ENCODE results near the gene ALDH3A2.
"Not testable (repeated sequence)": the region's sequence is repeated elsewhere in the genome, so short reads cannot be mapped to it uniquely, and the experiment has no call there.

Gene ALDH3A2

DNA sequence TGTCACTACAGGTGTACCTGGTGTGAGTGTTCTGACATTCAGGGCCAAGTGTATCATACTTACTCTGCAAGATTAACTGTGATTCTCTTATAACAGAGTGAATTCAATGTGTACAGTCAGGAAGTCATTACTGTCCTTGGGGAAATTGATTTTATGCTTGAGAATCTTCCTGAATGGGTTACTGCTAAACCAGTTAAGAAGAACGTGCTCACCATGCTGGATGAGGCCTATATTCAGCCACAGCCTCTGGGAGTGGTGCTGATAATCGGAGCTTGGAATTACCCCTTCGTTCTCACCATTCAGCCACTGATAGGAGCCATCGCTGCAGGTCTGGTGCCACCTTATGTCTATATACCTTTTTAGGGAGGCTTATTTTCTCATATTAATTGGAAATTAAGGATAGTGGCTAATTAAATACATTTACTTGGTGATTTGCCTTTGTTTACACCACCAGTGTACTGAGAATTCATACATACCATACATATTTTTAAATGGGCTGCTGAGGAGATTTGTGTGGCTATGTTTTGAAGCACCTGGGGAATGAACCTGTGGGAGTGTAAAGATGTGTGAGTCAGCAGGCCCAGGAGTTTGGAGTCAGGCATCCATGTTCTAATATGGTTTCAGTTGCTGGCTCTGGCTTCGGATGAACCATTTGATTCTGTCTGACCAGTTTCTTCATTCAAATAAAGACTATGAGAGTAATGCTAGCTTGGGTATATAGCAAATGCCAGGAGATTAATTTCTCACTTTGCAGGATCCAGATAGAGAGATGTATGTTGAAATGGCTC lies 3.1 kb downstream of the ALDH3A2 start:
- no peak for DNase-seq

DNA sequence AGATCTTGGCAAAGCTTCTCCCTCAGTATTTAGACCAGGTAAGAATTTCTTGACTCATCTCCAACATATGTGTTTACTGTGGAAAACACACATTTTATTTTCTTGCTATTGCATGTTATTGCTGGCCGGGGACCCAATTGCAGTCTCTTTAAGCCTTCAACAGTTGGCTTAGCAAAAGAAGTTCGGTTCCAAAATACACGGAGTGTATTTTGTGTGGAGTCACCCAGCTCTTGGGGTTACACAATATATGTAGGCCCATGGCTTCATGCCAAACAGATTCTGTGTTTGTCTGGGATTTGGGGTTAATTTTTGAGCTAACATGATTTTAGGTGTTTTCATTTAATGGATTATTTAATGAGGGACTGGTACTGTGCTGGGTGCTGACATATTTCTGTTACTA lies 4.0 kb downstream of the ALDH3A2 start:
- no peak for DNase-seq

DNA sequence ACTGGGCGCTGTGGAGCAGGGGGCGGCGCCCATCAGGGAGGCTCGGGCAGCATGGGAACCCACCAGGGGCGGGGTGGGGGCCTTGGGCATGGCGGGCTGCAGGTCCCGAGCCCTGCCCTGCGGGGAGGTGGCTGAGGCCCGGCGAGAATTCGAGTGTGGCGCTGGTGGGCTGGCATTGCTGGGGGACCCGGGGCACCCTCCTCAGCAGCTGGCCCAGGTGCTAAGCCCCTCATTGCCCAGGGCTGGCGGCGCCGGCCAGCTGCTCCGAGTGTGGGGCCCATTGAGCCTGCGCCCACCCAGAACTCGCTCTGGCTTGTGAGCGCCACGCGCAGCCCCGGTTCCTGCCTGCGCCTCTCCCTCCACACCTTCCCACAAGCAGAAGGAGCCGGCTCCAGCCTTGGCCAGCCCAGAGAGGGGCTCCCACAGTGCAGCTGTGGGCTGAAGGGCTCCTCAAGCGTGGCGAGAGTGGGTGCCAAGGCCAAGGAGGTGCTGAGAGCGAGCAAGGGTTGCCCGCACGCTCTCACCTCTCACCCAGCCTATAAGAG lies 5.9 kb downstream of the ALDH3A2 start:
- no peak for DNase-seq

DNA sequence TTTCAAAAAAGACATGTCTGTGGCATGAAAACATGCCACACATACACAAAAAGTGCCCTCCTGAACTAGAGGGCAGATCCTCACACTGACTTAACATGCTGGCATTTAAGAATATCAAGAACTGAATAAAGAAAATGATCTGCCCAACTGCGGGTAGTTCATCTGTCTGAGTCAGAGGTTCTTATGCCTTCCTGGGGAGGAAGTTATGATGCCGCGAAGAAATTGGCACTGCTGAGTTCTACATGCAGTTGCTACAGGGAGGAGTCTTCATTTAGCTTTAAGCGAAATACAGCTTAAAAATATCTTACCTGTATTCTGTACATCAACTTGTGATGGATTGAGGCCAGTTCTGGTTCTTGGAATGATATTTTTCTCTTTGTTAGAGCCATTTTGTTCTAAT lies 6.3 kb downstream of the ALDH3A2 start:
- DNase-seq, result no peak

- DNase-seq, result no peak
These were observed 7.8 kb downstream of the ALDH3A2 start for GRCh38 chr17:19656336-19656735.

DNA sequence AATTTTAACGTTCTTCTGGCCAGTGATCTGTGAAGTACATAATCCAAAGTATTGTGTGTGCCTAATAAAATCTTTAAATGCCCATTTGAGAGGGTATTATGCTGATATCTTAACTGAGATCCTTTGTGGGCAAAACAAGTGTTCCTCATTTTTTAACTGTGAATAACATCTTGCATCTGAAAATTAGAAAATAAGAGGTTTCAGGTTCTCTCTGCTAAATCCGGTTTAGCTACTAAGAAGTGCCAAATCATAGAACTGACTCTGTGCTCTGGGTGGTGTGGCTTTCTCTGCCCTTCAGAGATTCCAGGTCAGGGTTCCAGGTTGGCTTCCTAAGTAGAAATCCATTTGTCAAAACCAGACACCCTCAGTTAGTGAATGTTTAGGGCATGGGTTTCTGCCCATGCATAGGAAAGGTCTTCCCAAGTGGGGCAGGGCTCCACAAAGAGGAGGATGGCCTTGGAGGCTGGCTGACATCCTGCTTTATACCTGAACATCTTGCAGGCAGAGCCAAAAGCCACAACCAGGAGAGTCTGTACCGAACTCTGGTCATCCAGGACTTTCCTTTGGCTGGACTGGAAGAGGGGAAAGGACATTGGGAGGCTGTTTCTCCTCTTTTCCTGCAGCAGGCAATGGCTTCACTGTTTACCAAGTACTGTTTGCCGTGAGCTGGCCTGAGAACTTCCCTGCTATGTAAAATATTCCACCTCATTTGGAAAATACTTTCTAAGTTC lies 8.5 kb downstream of the ALDH3A2 start:
- DNase-seq, result no peak

GRCh38 chr17:19659366-19660177 lies 11.0 kb downstream of the ALDH3A2 start:
- no peak for DNase-seq

DNA sequence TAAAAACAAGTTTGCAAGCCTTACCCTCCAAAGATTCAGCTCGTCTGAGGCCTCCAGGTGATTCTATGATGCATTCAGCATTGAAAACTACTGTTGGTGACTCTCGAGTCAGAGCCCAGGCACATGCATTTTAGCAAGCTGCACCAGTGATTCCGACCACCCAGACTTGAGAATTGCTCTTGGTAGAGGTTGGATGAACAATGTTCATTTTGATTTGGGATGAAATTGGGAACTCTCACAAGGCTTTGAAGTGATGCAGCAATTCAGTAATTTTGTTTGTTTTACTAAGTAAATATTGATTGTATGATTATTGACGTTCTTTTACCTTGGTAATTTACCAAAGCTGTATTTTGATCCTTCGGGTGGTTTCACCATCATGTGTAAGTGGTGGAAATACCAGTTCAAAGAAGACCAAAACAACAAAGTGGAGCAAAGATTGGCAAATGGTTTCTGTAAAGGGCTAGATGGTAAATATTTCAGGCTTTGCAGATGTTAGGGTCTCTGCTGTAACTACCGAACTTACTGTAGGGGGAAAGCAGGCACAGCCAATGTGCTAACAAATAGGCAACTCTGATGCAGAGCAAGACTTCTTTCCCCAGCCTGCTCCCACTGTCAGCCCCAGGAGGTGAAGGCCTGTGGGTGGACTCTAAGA lies 11.8 kb downstream of the ALDH3A2 start:
- no peak for DNase-seq

DNA sequence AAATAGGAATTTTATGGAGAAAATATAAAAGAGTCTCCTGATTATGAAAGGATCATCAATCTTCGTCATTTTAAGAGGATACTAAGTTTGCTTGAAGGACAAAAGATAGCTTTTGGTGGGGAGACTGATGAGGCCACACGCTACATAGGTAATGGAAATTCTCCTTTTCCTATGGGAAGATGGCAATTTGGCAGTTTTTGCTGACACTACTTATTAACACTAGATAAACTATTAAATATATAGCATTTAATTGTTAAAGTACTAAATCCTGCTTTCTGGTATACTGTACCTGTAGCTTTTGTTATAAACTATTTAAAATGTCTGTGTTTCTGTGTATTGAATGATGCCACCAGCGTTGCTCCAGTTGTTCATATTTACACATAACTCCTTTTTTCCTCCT lies 12.6 kb downstream of the ALDH3A2 start:
- no peak for DNase-seq

DNA sequence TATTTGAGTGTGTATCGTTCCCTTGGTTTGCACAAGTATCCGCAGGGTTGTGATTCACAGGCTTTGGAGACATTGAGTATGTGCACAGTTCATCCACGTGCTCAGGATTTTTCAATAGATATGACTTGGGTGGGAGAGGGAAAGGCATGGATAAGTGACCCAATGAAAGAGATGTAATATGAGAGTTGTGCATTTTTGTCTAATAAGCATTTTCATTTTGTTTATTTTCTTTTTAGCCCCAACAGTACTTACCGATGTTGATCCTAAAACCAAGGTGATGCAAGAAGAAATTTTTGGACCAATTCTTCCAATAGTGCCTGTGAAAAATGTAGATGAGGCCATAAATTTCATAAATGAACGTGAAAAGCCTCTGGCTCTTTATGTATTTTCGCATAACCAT lies 14.5 kb downstream of the ALDH3A2 start:
- no peak for DNase-seq

- DNase-seq, result no peak
These were observed 15.7 kb downstream of the ALDH3A2 start for GRCh38 chr17:19664136-19664820.

DNA sequence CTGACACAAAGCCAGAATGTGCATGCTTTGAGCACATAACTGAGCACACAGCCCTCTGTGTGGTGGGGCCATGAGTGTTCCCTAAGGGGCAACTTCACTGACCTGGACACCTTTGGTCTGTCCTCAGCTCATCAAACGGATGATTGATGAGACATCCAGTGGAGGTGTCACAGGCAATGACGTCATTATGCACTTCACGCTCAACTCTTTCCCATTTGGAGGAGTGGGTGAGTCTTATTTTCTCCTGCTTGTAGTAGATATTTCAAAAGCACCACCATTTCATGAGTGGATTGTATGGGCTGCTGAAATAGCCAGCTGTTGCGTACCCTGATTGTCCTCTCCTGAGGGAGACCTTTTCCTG lies 16.2 kb downstream of the ALDH3A2 start:
- DNase-seq, result no peak

DNA sequence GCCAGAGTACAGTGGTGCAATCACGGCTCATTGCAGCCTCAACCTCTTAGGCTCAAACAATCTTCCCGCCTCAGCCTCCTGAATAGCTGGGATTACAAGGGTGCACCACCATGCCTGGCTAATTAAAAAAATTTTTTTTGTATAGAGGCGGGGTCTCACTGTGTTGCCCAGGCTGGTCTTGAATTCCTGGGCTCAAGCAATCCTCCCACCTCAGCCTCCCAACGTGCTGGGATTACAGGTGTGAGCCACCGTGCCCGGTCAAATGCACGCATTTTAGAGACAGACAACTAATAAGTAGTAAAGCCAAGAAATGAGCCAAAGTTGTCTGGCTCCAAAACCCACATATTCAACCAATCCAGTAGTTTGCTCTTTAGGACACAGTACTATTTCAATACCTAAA lies 21.1 kb downstream of the ALDH3A2 start:
- not testable (repeated sequence) for DNase-seq

- no peak for DNase-seq
These were observed 22.4 kb downstream of the ALDH3A2 start for GRCh38 chr17:19670908-19671307.

- no peak for DNase-seq
These were observed 22.9 kb downstream of the ALDH3A2 start for GRCh38 chr17:19671433-19671832.

- peak in 4 of 14 donors; percentile 3 to 18 (median 12) for DNase-seq
These were observed 23.6 kb downstream of the ALDH3A2 start for GRCh38 chr17:19672009-19672750.

DNA sequence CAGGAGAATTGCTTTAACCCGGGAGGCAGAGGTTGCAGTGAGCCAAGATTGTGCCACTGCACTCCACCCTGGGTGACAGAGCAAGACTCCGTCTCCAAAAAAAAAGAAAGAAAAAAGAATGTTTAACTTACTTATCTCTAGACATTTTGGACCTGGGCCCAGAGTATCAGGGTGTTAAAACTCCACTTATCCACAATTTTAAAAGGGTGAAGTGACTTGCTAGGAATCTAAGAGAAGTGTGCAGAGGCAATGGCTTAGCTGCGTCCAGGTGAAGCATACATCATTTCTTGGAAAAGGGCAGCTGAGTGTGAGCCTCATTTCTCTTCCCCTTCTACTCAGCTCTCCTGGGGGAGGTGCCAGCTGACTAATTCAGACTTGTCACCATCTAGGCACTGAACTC lies 25.1 kb downstream of the ALDH3A2 start:
- DNase-seq, result no peak

- no peak for DNase-seq
These were observed 28.3 kb downstream of the ALDH3A2 start for GRCh38 chr17:19676896-19677295.

DNA sequence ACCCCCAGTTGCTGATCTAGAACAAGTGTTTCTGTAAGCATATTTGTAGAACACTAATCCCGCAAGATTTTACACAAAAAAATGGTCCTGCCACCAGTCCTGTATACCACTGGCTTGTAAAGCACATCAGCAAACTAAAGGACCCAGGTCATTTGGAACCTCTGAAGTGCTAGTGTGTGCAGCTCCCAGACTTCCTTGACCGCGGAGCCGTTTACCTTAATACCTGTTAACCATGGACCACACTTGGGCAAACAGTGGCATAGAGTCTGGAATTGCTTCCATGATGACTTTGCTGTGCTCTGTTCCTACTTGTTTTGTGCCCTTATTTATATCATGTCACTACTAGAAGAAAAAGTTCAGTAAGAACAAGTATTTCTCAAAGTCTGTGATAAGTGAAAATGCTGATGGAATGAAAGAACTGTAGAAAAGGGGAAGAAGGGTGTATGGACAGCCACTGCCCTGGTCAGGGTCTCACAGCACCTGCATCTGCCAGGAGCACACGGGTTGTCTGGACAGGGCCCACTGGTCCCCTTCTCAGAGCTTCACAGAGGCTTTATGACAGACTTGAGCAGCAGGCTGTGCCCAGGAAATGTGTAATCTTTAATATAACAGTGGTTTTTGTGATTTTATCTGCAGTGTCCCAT lies 29.3 kb downstream of the ALDH3A2 start:
- DNase-seq, result no peak

Measured in C1 segment of cervical spinal cord (tissue), 14 donors.